Activated CD8-positive, alpha-beta T cell treated with anti-CD3 and anti-CD28 coated beads, Interleukin-2, amount 10 ng/mL, durations not matched to agents 7 days and 5 days (primary cell): ENCODE measurements around the gene TMEM47. TPM values are rescaled to one million over a fixed set of nuclear protein-coding genes. Genes with fewer than 3 reads are reported as not detected.

ENCODE experiments used
- ATAC-seq: fragments of 150-1000 bp; cut with Tn5 transposase; one replicate; pipeline ENCODE4 v1.10.0; 2021; ENCODE audit warnings: moderate library complexity
- CTCF ChIA-PET: fragments of 350-600 bp; sonication (Branson Sonifier 250); formaldehyde crosslinking; loops from one replicate; lab custom pipeline; 2021; ENCODE audit warnings: antibody characterized with exemption; lab: Charles Lee
- POLR2A ChIA-PET: fragments of 350-600 bp; sonication (Branson Sonifier 250); formaldehyde crosslinking; loops from one replicate; lab custom pipeline; 2021; ENCODE audit warnings: antibody characterized with exemption; lab: Charles Lee
- DNase-seq: peaks from one replicate; pipeline ENCODE4 v3.0.0-alpha.2; 2020
- H3K27ac Mint-ChIP-seq: one replicate; pipeline ENCODE4 v1.8.0; 2021; ENCODE audit warnings: mild to moderate bottlenecking, mixed read lengths
- H3K27me3 Mint-ChIP-seq: one replicate; pipeline ENCODE4 v1.8.0; 2021; ENCODE audit warnings: low read depth, mixed read lengths
- H3K36me3 Mint-ChIP-seq: one replicate; pipeline ENCODE4 v1.8.0; 2021; ENCODE audit warnings: low read depth, mixed read lengths
- H3K4me1 Mint-ChIP-seq: one replicate; pipeline ENCODE4 v1.8.0; 2021; ENCODE audit warnings: low read depth, mixed read lengths
- H3K4me3 Mint-ChIP-seq: one replicate; pipeline ENCODE4 v1.8.0; 2021; ENCODE audit warnings: mild to moderate bottlenecking, mixed read lengths
- H3K9me3 Mint-ChIP-seq: one replicate; pipeline ENCODE4 v1.8.0; 2022; ENCODE audit warnings: mixed read lengths; ENCODE audit not compliant: insufficient read depth
- total RNA-seq, 2 experiments: library from RNA; stranded (reverse); gene quantifications; one replicate each; pipeline ENCODE4 v1.2.3, GENCODE V29; 2021

The TMEM47 gene
- total RNA-seq, 2 experiments from 2014 or later, result not detected

GRCh38 chrX:34578237-34578636 is 78.8 kb downstream of the TMEM47 start:
- Mint-ChIP-seq H3K27me3 (no peaks in the 10 kb centered on the region), H3K36me3 (no peaks in the 10 kb centered on the region), H3K4me1 (no peaks in the 10 kb centered on the region), H3K9me3 (no peaks in the 10 kb centered on the region), H3K4me3 (no peak overlapping the region), H3K27ac (no peak overlapping the region)
- DNase-seq (no peak), ATAC-seq (no peak)
- ChIA-PET CTCF (no interaction called here), POLR2A (no interaction called here)
